DMS153 (cell line): ENCODE measurements around the gene RSAD1.

Experiments
- DNase-seq: peaks from one replicate; lab custom pipeline; 2025; lab: John Stamatoyannopoulos, UW

Gene RSAD1

DNA sequence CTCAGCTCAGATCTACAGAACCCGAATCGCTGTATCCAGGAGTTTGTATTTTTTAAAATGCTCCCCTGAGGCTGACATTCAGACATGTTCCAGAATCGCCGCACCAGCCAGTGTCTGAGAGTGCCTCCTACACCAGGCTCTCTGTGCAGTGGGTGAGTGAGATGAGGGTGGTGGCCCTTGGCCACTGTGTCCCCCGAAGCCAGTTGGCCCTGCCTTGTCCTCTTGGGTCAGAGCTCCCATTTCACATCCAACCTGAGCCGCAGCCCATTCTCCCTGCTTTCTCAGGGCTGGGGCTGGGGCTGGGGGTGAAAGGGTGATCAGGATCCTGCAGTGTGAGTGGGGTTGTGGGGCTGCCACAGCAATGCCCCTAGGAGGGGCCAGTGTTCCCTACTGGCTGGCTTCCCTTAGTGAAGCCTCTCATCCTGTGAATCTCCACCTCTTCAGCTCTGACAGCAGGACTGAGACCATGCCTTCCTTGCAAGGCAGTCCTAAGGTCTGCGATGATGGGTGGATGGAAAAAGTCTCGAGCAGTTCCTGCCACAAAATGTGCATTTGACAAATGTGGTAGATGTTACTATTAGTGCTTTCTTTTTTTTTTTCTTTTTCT lies 16.7 kb downstream of the RSAD1 start:
- DNase-seq: no peak

DNA sequence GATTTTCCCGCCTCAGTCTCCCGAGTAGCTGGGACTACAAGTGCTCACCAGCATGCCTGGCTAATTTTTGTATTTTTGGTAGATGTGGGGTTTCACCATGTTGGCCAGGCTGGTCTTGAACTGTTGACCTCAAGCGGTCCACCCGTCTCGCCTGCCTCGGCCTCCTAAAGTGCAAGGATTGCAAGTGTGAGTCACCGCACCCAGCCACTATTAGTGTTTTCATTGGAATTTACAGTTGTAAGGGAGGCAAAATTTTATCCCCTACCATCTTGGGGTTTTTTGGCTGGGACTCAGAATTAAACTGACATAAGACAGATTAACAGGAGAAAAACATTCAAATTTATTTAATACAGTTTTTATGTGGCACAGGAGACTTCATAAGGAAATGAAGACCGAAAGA lies 17.3 kb downstream of the RSAD1 start:
- DNase-seq: no peak

DNA sequence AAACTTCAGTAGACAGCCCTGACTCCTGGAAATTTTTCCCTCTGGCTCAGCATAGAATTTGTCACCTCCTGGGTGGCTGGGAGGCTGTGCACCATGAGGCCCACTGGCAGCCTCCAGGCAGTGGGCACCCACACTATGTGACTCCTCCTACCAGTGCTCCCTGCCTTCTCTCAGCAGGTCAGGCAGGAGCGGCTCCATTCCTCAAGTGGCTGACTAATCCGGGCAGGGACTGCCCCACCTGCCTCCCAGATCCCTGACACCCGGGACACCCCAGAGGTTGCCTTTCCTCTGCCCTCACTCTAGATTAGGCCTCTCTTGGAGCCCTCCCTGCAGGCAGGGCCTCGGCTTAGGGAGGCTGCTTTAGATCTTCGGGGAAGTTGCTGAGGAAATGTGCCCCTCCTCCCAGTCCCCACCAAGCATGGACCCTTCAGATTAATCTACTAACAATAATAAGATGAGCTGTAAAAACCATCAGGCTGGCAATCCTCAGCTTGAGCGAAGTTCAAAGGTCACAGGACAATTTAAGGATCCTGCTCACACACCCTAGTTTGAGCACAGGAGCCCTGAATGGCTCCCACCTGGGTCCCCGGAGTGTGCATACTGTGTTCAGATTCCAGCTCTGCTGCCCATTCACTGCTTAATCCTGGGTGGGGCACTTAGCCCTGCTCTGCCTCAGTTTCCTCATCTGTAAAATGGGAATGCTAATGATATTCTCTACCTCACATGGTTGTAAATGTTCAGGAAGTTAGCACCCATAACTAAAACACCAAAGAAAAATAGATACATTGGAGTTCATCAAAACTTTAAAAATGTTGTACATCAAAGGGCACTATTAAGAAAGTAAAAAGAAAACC lies 19.6 kb downstream of the RSAD1 start:
- DNase-seq: no peak

DNA sequence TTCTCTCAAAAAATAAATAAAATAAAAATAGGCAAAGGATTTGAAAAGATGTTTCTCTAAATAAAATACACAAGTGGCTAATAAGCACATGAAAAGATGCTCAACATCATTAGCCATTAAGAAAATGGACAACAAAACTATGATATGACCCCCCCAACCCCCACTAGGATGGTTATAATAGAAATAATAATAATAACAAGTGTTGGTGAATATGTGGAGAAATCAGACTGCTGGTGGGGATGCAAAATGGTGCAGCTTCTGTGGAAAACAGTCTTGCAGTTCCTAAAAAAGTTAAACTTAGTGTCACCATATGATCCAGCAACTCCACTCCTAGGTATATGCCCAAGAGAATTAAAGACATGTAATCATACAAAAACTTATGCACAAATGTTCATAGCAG lies 20.6 kb downstream of the RSAD1 start:
- no peak for DNase-seq

DNA sequence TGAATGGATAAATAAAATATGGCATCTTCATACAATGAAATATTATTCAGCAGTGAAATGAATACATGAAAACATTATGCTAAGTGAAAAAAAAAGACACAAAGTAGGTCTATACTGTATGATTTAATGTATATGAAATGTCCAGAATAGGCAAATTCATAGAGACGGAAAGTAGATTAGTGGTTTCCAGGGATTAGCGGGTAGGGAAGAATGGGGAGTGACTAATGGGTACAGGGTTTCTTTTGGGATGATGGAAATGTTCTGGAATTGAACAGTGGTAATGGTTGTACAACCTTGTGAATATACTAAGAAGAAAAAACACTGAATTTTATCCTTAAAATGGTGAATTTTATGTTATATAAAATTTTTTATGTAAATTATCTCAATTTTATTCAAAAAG lies 21.1 kb downstream of the RSAD1 start:
- DNase-seq: no peak

DNA sequence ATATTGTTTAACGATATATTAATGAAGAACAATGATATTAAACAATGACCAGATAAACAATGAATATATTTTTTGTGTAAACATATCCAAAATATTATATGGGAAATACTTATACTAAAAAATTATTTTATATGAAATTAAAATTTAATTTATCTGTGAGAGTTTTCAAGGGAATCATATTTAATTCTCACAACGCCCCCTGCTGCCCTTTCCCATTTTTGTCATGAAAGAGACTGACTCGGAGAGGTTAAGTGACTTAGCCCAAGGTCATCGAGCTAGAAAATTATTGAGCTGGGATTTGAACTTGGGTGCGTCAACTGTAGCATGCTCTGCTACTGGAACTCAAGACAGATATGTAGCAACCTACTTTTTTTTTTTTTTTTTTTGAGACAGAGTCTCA lies 22.4 kb downstream of the RSAD1 start:
- no peak for DNase-seq

DNA sequence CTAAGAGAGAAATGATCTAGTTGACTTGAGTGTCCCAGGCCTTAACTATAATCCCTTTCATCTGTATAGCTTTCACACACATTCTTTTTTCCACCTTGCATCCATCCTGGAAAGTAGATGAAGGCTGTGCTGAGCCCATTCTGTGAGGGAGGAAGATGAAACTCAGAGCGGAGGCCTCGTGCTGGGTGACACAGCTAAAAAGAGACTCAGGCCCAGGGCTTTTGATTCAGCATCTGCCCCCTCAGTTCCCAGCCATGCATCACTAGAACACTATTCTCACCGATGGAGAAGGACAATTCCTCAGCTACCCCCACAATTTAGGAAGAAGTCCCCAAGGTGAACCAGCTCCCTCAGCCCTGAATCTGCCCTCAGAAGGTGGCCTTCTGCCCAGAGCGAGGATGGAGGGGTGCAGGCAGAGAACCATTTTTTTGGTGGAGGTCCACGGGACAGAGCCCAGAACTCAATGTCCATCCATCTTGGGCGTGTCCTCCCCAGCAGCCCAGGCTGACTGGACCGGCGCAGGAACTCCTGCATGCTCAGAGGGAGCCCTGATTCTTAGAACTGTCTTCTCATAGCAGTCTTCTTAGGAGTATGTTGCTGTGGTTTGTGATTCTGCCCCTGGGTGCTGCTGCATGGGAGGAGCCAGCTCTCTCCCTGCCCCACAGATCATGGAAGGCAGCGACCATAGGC lies 23.8 kb downstream of the RSAD1 start:
- DNase-seq: no peak

DNA sequence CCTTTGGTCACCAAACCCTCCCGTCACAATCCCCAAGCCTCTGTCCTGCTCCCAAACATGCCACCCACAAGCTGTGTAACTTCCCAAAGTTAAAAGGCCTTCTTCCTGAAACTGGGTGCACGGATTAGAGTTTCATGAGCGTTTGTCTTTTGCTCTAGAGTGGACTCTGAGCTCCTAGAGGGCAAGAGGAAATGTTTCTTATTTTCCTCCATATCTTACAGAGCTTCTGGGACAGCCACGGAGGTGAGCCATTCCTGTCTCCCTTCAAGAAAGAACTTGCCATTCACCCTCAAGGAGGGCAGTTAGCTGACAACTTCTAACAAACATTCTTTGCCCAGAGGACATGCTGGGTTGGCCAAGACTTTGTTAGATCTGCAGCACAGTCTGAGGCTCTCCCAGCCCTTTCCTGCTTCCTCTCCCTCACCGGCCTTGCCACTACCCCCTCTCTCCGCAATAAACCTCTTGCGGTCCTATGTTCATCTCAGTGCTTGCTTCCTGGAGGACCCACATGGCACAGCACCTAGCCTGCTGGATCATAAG lies 27.0 kb downstream of the RSAD1 start:
- no peak for DNase-seq

DNA sequence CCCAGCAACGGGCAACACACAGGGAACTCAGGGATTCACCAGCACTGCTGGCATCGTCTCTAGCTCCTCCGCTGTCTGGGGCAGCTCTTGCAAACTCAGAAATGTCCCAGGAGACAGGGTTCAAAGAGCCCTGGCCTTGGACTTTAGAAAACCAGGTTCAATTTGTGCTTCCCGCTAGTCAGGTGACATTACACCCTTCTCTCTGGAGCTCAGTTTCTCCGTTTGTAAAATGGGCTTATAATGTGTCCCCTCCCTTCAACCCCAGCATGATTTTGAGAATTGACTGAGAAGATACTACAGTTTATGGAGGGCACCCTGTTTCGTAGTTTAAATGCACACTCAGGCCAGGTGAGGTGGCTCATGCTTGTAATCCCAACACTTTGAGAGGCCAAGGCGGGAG lies 27.6 kb downstream of the RSAD1 start:
- DNase-seq: no peak

DNA sequence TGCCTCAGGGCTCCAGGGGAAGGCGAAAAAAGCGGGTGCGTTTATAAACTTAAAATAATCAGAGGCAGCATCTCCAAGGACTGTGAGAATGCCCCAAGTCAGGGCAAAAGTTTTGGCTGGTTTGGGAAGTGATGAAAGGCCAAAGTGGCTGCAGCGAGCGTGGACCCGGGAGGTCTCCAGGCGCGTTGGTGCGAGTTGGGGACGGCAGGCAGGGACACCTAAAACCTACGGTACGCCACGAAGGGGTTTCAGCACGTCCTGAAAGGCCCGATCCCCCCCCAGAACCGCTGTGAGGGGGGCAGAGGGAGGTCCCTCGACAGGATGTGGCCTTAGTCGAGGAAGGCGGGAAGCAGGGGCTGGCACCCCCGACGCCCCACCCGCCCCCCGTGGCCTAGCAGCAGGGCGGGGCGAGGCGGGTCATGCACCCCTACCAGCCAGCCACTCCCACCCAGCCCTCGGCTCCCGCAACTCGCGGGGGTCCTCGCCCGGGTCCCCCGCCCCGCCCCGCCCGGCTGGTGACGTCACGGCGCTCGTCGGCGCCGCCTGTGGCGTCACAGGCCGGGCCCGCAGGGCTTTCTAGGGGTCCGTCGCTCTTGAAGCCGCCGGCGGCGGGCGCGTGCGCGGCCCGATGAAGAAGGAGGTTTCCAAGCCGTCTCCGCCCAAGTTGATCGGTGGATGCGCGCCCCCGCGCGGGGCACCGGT lies 29.4 kb downstream of the RSAD1 start, which contains the start of gene MYCBPAP:
Gene MYCBPAP, plus strand, starts transcription at position 569 of the 702 bp plus-strand sequence. CDS start 236 bp downstream, outside the sequence.
- peak; percentile 35 for DNase-seq

DNA sequence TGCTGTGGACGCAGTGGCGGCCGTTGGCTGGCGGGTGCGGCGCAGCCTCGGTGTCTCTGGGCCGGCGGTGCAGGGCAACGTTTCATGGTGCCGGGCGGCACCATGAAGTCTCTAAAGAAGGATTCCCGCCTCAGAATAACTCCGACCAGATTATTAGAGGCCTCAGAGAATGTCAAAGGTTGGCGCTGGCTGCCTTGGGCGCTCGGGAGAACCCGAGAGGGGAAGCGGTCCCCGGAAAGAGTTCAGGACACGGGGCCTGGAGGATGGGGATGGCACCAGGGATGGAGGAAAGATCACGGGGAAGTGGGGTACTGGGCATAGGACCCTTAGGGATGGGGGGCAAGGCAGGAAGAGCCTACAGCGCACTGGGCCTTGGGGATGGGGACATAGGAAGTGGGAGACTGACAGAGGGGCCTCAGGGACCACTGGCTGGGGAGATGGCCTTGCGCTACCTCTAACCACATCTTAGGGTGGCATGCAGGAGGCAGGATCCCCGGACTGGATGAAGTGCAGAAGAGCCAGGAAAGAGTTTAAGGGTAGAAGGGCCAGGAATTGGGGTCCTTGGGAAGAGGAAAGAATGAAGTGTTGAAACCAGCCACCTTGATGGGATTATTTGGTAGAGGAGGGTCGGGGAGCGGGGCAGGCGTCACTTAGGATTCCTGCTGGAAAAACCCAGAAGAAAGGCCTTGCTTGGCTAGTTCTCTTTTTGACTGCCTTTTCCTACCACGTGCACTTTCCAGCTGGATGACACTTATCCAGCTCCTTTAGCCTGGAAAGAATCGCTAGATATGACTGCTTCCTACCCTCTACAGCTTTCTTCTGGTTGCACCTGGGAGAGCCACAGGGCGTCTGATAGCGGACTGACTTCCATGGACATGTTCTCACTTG lies 30.2 kb downstream of the RSAD1 start:
- no peak for DNase-seq

DNA sequence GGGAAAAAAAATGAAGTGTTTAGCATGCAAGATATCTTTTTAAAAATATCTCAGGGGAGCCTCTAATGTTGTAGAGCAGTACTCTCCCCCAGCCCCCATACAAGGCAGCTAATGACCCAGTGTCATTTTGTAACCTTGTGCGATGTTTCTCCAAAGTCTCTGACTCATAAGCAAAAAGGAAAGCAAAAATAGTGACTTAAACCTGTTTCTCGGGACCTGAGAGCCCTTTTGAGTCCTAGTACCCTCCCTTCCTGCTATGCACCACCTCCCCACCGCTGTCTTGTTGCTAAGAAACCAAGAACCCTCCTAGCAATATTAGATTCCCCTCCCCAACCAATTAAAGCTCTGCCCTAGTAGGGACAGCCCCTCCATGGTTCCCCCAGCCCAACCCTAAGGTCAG lies 32.4 kb downstream of the RSAD1 start:
- DNase-seq: no peak

DNA sequence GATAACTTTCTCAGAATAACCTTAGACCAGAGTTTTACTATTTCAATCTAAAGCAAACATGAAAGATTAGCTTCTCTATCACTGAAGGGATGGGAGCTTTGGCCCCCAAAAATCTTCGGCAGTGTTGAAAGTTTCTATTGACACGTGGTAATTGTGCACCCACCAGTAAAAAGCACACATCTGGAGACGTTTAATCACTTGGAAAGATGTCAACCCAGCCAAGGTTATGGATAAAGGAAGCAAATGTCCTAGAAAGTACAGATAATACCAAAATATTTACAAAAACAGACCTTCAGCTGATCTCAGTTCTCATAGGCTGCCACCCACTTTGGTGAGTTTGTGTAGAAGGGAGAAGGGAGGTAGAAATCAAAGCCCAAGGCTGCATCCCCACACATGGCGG lies 34.8 kb downstream of the RSAD1 start:
- DNase-seq: no peak

DNA sequence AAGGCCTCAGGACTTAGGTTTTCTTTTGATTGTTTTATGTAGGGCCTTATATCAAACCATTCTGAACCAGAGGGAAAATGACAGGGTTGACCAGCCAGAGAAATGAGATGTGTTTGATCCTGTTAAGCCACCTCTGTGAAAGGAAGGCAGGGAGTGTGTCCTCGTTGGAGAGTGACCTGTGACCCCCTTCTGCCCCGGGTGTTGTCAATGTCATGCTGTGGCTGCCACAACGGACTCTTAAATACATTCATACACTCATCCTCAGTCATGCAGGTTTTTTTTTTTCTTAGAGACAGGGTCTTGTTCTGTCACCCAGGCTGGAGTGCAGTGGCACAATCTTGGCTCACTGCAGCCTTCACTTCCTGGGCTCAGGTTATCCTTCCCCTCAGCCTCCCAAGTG lies 35.7 kb downstream of the RSAD1 start:
- DNase-seq: no peak

DNA sequence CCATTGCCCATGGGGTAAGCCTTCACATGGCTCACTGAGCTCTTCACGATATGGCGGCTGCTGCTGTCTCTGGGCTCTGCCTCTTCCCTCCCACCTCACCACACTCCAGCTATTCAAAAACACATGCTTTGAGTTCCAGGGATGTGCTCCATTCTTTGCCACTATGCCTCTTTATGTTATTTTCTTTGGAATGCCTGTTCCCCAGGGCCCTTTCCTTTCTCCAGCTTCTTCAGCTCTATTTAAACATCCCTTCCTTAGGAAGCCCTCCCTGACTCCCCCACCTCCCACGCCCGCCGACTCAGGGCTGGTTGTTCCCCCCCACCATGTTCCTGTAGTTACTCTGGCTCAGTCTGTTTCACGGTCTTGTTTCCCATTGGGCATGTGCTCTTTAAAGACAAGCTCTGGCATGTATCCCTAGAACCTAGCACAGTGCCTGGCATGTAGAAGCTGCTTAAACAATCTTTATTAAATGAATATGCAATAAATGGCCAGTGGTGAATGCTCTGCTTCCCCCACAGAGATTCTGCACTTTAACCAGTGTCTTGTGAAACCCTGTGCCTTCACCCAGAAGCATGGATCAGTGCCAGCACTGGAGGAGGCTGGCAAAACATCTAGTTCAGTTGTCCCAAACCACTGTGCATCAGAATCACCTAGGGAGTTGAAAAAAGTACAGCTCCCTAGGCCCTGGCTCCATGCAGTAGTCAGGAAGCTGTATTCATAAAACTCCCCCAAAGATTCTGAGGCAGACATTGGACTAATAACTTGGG lies 36.5 kb downstream of the RSAD1 start:
- DNase-seq: no peak

DNA sequence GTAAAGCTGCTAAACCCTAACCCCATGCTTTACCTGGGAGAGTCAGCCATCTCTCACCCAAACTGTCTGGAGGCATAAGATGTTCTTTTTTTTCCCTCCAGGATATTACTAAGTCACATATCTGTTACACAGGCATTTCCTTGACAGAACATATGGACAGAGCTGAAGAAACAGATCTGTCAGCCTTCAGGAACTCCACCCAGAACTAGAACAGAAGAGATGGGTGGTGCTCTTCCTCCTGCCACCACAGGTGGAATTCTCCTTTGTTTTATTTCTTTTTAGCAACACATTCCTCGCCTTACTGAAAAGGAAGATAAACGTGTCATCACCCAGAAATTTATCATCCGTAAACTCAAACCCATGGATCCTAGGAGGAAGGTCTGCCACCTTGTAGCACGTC lies 38.4 kb downstream of the RSAD1 start:
- no peak for DNase-seq

DNA sequence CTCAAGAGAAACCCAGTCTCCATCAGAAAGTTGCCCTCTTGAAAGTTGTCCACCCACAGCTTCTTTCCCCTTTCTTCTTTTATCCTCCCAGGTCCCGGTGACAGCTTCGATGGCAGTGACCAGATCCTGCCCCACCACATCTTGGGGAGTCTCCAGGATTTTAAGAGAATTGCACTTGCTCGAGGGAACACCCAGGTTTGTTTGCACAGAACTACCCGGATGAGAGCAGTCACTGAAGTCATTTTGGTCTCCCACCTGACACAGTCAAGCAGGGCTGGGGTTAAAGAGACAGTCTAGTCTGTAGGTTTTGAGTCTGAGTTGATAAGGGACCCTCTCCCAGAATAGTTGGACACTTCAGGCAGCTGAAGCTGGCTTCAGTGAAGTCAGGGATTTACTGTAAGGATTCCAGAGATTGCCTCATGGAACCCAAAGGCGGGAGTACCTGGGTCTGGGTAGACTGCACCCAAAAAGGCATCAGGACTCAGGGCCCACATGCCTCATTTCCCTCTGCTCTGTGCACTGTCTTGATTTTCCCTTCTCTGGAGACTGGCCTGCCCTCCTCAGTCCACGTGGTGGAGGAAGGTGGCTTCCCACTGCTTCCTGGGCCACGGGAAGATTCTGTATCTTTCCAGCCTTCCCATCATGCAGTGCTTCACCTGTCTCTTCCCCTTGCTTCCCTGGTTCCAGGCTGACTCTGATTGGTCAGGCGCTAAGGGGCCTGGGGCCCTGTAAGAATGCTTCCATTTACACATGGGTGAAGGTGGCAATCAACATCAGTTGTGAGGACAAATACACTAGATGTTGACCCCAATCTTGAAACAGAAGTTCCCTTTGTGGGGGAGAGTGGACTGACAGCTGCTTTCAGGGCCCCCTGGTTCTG lies 39.1 kb downstream of the RSAD1 start:
- no peak for DNase-seq

DNA sequence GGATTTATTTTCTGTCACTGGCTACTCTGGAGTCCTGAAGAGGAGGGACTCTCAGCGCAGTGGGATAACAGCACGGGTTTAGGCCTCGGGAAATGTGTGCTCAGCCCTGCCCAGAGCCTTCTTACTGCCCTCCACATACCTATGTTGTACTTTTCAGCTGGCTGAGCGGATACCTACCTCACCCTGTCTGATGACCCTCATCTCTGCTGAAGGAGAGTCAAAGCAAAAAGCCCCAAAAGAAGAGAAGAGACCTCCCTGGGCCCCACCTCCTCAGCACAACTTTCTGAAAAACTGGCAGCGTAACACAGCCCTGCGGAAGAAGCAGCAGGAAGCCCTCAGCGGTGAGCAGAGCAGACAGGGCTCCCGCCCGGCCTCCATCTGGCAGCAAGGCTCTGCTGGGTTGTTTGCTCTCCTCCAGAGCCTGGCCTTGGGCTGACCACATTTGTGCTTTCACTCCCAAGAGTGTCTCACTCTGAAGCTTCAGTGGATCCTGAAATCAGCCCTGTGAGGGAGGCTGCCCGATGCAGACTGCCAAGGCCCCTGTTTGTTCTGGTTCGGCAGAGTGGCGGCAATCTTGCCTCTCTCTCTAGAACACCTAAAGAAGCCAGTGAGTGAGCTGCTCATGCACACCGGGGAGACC lies 39.8 kb downstream of the RSAD1 start:
- DNase-seq: no peak
